Thoracic aorta (tissue), 2 donors: ENCODE measurements around the gene UNC5B. TPM values are rescaled to one million over a fixed set of nuclear protein-coding genes. Genes with fewer than 3 reads are reported as not detected.

Source experiments
- ATAC-seq: fragments of 150-250 bp; one replicate; pipeline ENCODE4 v1.8.0; 2017; ENCODE audit warnings: low read depth; ENCODE audit not compliant: insufficient number of reproducible peaks, low FRiP score
- DNase-seq: peaks from one replicate; pipeline ENCODE4 v3.0.0-alpha.2; 2020; ENCODE audit warnings: low spot score
- H3K27ac ChIP-seq, 2 donors: fragments of 200-600 bp; sonication (generic); 1 replicate in 1 of 2; 2 replicates in 1 of 2; pipeline ENCODE4 v1.5.1; 2016; ENCODE audit warnings: mild to moderate bottlenecking in 2 of 2, moderate library complexity in 2 of 2
- H3K27me3 ChIP-seq: fragments of 200-600 bp; sonication (generic); replicated peaks from 2 replicates; pipeline ENCODE4 v1.6.0; 2016; ENCODE audit warnings: mild to moderate bottlenecking; ENCODE audit not compliant: insufficient read depth
- H3K36me3 ChIP-seq: fragments of 200-600 bp; sonication (generic); one replicate; pipeline ENCODE4 v1.5.1; 2016
- H3K4me1 ChIP-seq, 2 donors: fragments of 200-600 bp; sonication (generic); 1 replicate in 1 of 2; 2 replicates in 1 of 2; pipeline versions ENCODE4 v1.5.1 to v1.6.0; 2016; ENCODE audit warnings: low read depth in 2 of 2, mild to moderate bottlenecking in 1 of 2; ENCODE audit not compliant: control insufficient read depth in 1 of 2
- H3K4me3 ChIP-seq: fragments of 200-600 bp; sonication (generic); 2 replicates; pipeline ENCODE4 v1.5.1; 2016; ENCODE audit warnings: mild to moderate bottlenecking
- H3K9me3 ChIP-seq: fragments of 200-600 bp; sonication (generic); 2 replicates; pipeline ENCODE4 v1.5.1; 2016
- total RNA-seq, 2 donors: library from RNA; depleted of rRNA; stranded (reverse); fragments of >200 nt; gene quantifications; one replicate each; pipeline versions ENCODE4 v1.1.0 to v1.2.3, GENCODE V29; 2016
- TF ChIP-seq, protein P1 (sequence below): fragments of 200-600 bp; sonication (generic); IDR thresholded peaks from one replicate; pipeline ENCODE4 v1.5.1; 2019; ENCODE audit warnings: antibody characterized with exemption

UNC5B gene
- total RNA-seq, 2 donors from 2014 or later, result 18.3 to 24.2 TPM

DNA sequence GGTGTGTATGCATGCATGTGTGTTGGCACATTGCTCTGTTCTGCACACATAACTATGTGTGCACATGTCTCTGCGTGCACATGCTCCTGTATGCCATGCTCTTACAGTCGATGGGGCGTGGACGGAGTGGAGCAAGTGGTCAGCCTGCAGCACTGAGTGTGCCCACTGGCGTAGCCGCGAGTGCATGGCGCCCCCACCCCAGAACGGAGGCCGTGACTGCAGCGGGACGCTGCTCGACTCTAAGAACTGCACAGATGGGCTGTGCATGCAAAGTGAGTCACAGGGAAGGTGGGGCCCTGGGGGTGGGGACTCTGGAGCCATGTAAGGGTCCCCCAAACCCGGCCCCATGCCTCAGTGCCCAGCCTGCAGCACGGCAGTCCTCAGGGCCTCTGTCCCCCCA, 76.1 kb downstream of the UNC5B start:
- Histone ChIP-seq H3K36me3 (no peaks in the 10 kb centered on the region), H3K27ac (no peak overlapping the region), H3K4me3 (no peak overlapping the region), H3K9me3 (no peaks in the 10 kb centered on the region), H3K4me1 (no peaks in the 10 kb centered on the region), H3K27me3 (no peaks in the 10 kb centered on the region)
- TF ChIP-seq, protein P1, sequence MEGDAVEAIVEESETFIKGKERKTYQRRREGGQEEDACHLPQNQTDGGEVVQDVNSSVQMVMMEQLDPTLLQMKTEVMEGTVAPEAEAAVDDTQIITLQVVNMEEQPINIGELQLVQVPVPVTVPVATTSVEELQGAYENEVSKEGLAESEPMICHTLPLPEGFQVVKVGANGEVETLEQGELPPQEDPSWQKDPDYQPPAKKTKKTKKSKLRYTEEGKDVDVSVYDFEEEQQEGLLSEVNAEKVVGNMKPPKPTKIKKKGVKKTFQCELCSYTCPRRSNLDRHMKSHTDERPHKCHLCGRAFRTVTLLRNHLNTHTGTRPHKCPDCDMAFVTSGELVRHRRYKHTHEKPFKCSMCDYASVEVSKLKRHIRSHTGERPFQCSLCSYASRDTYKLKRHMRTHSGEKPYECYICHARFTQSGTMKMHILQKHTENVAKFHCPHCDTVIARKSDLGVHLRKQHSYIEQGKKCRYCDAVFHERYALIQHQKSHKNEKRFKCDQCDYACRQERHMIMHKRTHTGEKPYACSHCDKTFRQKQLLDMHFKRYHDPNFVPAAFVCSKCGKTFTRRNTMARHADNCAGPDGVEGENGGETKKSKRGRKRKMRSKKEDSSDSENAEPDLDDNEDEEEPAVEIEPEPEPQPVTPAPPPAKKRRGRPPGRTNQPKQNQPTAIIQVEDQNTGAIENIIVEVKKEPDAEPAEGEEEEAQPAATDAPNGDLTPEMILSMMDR, result no peak
- DNase-seq, result no peak
- ATAC-seq, result no peak

DNA sequence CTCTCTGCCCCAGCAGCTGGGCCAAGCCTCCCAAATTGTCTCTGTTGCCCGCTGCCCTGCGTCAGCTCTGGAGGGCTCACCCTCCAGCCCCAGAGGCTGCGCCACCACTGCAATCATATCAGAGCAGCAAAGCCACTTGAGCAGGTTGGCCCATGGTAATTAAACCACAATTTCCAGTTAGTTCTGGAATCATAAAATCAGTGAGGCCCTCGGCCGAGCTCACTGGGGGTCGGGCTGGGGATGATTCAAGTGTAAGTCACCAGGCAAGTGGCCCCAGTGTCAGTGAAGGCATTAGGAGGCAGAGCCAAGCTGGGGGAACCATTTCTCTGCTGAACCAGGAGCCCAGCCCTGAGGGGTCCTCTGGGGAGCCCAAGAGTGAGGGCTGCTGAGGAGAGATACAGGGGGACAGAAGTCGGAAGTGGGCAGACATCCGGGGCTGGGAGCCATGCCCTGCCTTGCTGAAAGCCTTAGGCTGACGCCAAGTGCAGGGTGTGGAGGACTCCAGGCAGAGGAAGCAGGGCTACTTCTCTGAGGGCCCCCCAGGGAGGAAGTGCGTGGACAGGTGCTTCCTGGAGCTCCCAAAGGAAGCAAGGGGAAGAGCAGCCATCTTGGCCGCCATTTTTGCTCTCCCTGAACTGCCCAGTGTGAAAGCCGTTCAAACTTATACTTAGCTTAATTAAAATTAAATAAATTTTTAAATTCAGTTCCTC, 77.2 kb downstream of the UNC5B start:
- ATAC-seq, result no peak

GRCh38 chr10:71290331-71290730, 78.0 kb downstream of the UNC5B start:
- no peaks in the 10 kb centered on the region for H3K4me1 ChIP-seq
- H3K27me3 ChIP-seq, result no peaks in the 10 kb centered on the region
- ATAC-seq (no peak), DNase-seq (no peak)
- H3K9me3 ChIP-seq, result no peaks in the 10 kb centered on the region
- no peak overlapping the region for H3K4me3 ChIP-seq
- TF ChIP-seq, protein P1, result no peak
- no peak overlapping the region for H3K27ac ChIP-seq
- no peaks in the 10 kb centered on the region for H3K36me3 ChIP-seq

More for the DNA sequence above, 77.2 kb downstream of the UNC5B start:
- DNase-seq, result no peak
- Histone ChIP-seq H3K36me3 (no peaks in the 10 kb centered on the region), H3K27me3 (no peaks in the 10 kb centered on the region), H3K27ac (no peak overlapping the region), H3K9me3 (no peaks in the 10 kb centered on the region), H3K4me1 (no peaks in the 10 kb centered on the region), H3K4me3 (no peak overlapping the region)
- TF ChIP-seq, protein P1, result no peak

- no peak for DNase-seq
- H3K36me3 ChIP-seq, result no peaks in the 10 kb centered on the region
- H3K27me3 ChIP-seq, result no peaks in the 10 kb centered on the region
- TF ChIP-seq, protein P1, result no peak
- no peak overlapping the region for H3K4me3 ChIP-seq
- no peaks in the 10 kb centered on the region for H3K4me1 ChIP-seq
- no peak for ATAC-seq
- H3K9me3 ChIP-seq, result no peaks in the 10 kb centered on the region
- no peak overlapping the region for H3K27ac ChIP-seq
Measured at GRCh38 chr10:71290806-71291527, 78.6 kb downstream of the UNC5B start.

DNA sequence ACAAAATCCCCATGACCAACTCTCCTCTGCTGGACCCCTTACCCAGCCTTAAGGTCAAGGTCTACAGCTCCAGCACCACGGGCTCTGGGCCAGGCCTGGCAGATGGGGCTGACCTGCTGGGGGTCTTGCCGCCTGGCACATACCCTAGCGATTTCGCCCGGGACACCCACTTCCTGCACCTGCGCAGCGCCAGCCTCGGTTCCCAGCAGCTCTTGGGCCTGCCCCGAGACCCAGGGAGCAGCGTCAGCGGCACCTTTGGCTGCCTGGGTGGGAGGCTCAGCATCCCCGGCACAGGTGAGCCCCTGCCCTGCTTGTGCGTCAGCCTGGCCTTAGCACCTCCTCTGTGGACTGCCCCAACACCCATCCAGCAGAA, 79.1 kb downstream of the UNC5B start:
- Histone ChIP-seq H3K27ac (no peak overlapping the region), H3K4me3 (no peak overlapping the region), H3K9me3 (no peaks in the 10 kb centered on the region), H3K4me1 (no peaks in the 10 kb centered on the region), H3K27me3 (no peaks in the 10 kb centered on the region), H3K36me3 (no peaks in the 10 kb centered on the region)
- no peak for DNase-seq
- no peak for ATAC-seq
- TF ChIP-seq, protein P1, result no peak
